Nephron (organoid): ENCODE data around the gene LPXN.
A peak's percentile ranks its signal among the peaks of the same experiment; 100 is the strongest.

Source experiments
- H3K27ac Mint-ChIP-seq, 3 experiments: 2 replicates each; pipeline ENCODE4 v1.8.0; 2020; ENCODE audit warnings: mixed read lengths in 3 of 3, mild to moderate bottlenecking in 2 of 3, moderate library complexity in 1 of 3
- H3K27me3 Mint-ChIP-seq: 2 replicates; pipeline ENCODE4 v1.8.0; 2021; ENCODE audit warnings: low read depth, mild to moderate bottlenecking, moderate library complexity, mixed read lengths
- H3K36me3 Mint-ChIP-seq: 2 replicates; pipeline ENCODE4 v1.8.0; 2020; ENCODE audit warnings: low read depth, mixed read lengths
- H3K4me1 Mint-ChIP-seq: 2 replicates; pipeline ENCODE4 v1.8.0; 2020; ENCODE audit warnings: mixed read lengths
- H3K4me3 Mint-ChIP-seq, 3 experiments: 2 replicates each; pipeline ENCODE4 v1.8.0; 2020; ENCODE audit warnings: mild to moderate bottlenecking in 3 of 3, mixed read lengths in 3 of 3, moderate library complexity in 2 of 3
- H3K9me3 Mint-ChIP-seq: 2 replicates; pipeline ENCODE4 v1.8.0; 2020; ENCODE audit warnings: mixed read lengths
- CTCF ChIP-seq, 3 experiments: fragments of 200-600 bp; sonication (generic); IDR thresholded peaks; one replicate each; pipeline ENCODE4 v1.5.0; 2021; ENCODE audit warnings: antibody characterized with exemption in 3 of 3; ENCODE audit not compliant: unreplicated experiment in 3 of 3

LPXN gene

GRCh38 chr11:58600510-58600909 lies 24.9 kb upstream of the LPXN start:
- peaks cover 27% of the 10 kb centered on the region for H3K36me3 Mint-ChIP-seq
- H3K4me1 Mint-ChIP-seq = peaks cover 12% of the 10 kb centered on the region
- H3K9me3 Mint-ChIP-seq = no peaks in the 10 kb centered on the region
- no peaks in the 10 kb centered on the region for H3K27me3 Mint-ChIP-seq
- H3K4me3 Mint-ChIP-seq = no peak overlapping the region
- no peak for TF ChIP-seq CTCF (IDR thresholded peaks at IDR 0.05; ENCODE audit: unreplicated experiment in 3 of 3)
- H3K27ac Mint-ChIP-seq = no peak overlapping the region

- Mint-ChIP-seq H3K9me3 (no peaks in the 10 kb centered on the region), H3K27me3 (no peaks in the 10 kb centered on the region), H3K36me3 (peaks cover 30% of the 10 kb centered on the region), H3K4me1 (peaks cover 28% of the 10 kb centered on the region), H3K4me3 (no peak overlapping the region), H3K27ac (no peak overlapping the region)
- TF ChIP-seq CTCF (IDR thresholded peaks at IDR 0.05; ENCODE audit: unreplicated experiment in 3 of 3) = no peak
These were observed 22.0 kb upstream of the LPXN start for GRCh38 chr11:58597486-58598144.

- no peaks in the 10 kb centered on the region for H3K9me3 Mint-ChIP-seq
- TF ChIP-seq CTCF (IDR thresholded peaks at IDR 0.05; ENCODE audit: unreplicated experiment in 3 of 3) = no peak
- H3K4me3 Mint-ChIP-seq = no peak overlapping the region
- H3K4me1 Mint-ChIP-seq = peaks cover 32% of the 10 kb centered on the region
- no peaks in the 10 kb centered on the region for H3K27me3 Mint-ChIP-seq
- H3K36me3 Mint-ChIP-seq = peaks cover 28% of the 10 kb centered on the region
- H3K27ac Mint-ChIP-seq = no peak overlapping the region
These were observed 21.0 kb upstream of the LPXN start for GRCh38 chr11:58596621-58597020.

- Mint-ChIP-seq H3K27me3 (no peaks in the 10 kb centered on the region), H3K36me3 (peaks cover 35% of the 10 kb centered on the region), H3K27ac (no peak overlapping the region), H3K4me3 (no peak overlapping the region), H3K4me1 (peaks cover 32% of the 10 kb centered on the region), H3K9me3 (no peaks in the 10 kb centered on the region)
- TF ChIP-seq CTCF (IDR thresholded peaks at IDR 0.05; ENCODE audit: unreplicated experiment in 3 of 3) = no peak
These were observed 19.2 kb upstream of the LPXN start for GRCh38 chr11:58594826-58595225.

GRCh38 chr11:58592760-58593472 lies 17.3 kb upstream of the LPXN start:
- TF ChIP-seq CTCF (IDR thresholded peaks at IDR 0.05; ENCODE audit: unreplicated experiment in 3 of 3) = no peak
- peaks cover 35% of the 10 kb centered on the region for H3K36me3 Mint-ChIP-seq
- H3K27ac Mint-ChIP-seq = peak overlapping the region in 1 of 3 experiments; percentile 37
- peaks cover 25% of the 10 kb centered on the region for H3K4me1 Mint-ChIP-seq
- no peaks in the 10 kb centered on the region for H3K9me3 Mint-ChIP-seq
- H3K4me3 Mint-ChIP-seq = no peak overlapping the region
- H3K27me3 Mint-ChIP-seq = no peaks in the 10 kb centered on the region

- no peak for TF ChIP-seq CTCF (IDR thresholded peaks at IDR 0.05; ENCODE audit: unreplicated experiment in 3 of 3)
- Mint-ChIP-seq H3K27ac (no peak overlapping the region), H3K27me3 (no peaks in the 10 kb centered on the region), H3K36me3 (peaks cover 33% of the 10 kb centered on the region), H3K4me1 (peaks cover 23% of the 10 kb centered on the region), H3K4me3 (no peak overlapping the region), H3K9me3 (no peaks in the 10 kb centered on the region)
These were observed 16.0 kb upstream of the LPXN start for GRCh38 chr11:58591659-58592058.
